ENCODE measurements around the gene PTPRD.
"Not testable (repeated sequence)": the region's sequence is repeated elsewhere in the genome, so short reads cannot be mapped to it uniquely, and the experiment has no call there.

The PTPRD gene

GRCh38 chr9:10366171-10366779 is 246.5 kb downstream of the PTPRD start:
- no peaks in the 10 kb centered on the region for H3K4me1 ChIP-seq (ENCODE audit: control insufficient read depth, insufficient read depth, low read length)
- no peak overlapping the region for H3K27ac ChIP-seq (ENCODE audit: extremely low read depth, low read depth, low read length)
- TF ChIP-seq KLF16 (tag by site-specific recombination; IDR thresholded peaks at IDR 0.05) (no peak), ZNF654 (tag by site-specific recombination; IDR thresholded peaks at IDR 0.05; ENCODE audit: low read depth) (peak; percentile 49), ZNF449 (tag by site-specific recombination; IDR thresholded peaks at IDR 0.05) (no peak), BCL6B (tag by site-specific recombination; IDR thresholded peaks at IDR 0.05) (no peak), ZNF629 (tag by site-specific recombination; IDR thresholded peaks at IDR 0.05) (no peak)
- H3K4me3 ChIP-seq (ENCODE audit: low read depth, low read length): no peak overlapping the region
- H3K9me3 ChIP-seq (ENCODE audit: control insufficient read depth, insufficient read depth, low read depth, low read length): no peaks in the 10 kb centered on the region
- ChIA-PET POLR2A (interaction anchor here (0.5 kb wide), 1 partner anchor 397 kb away, joined by 3 read pairs; no protein-coding TSS in a partner anchor), CTCF (interaction anchor here (0.6 to 1.4 kb wide), 4 partner anchors 25 to 950 kb away, joined by 3 to 7 read pairs (median 4); no protein-coding TSS in a partner anchor)
- no peaks in the 10 kb centered on the region for H3K36me3 ChIP-seq (ENCODE audit: control insufficient read depth in 2 of 2, insufficient read depth in 1 of 2, low read length in 2 of 2)

- H3K9me3 ChIP-seq (ENCODE audit: control insufficient read depth, insufficient read depth, low read depth, low read length): no peaks in the 10 kb centered on the region
- TF ChIP-seq ZNF416 (tag by site-specific recombination; IDR thresholded peaks at IDR 0.05) (no peak), ZNF2 (tag by site-specific recombination; IDR thresholded peaks at IDR 0.05) (no peak), ZNF747 (tag by site-specific recombination; IDR thresholded peaks at IDR 0.05) (no peak), ZNF239 (tag by site-specific recombination; IDR thresholded peaks at IDR 0.05) (no peak), ZNF362 (tag by site-specific recombination; IDR thresholded peaks at IDR 0.05) (no peak), ZBTB8A (tag by site-specific recombination; IDR thresholded peaks at IDR 0.05) (no peak), ZNF792 (tag by site-specific recombination; IDR thresholded peaks at IDR 0.05) (no peak), ZXDB (tag by site-specific recombination; IDR thresholded peaks at IDR 0.05) (no peak), BCL6B (tag by site-specific recombination; IDR thresholded peaks at IDR 0.05) (no peak)
- ChIA-PET CTCF (interaction anchor here (0.6 kb wide), 1 partner anchor 14 kb away, joined by 3 read pairs; no protein-coding TSS in a partner anchor), POLR2A (interaction anchor here (0.7 kb wide), 1 partner anchor 780 kb away, joined by 4 read pairs; no protein-coding TSS in a partner anchor)
- no peak overlapping the region for H3K4me3 ChIP-seq (ENCODE audit: low read depth, low read length)
- H3K4me1 ChIP-seq (ENCODE audit: control insufficient read depth, insufficient read depth, low read length): no peaks in the 10 kb centered on the region
- no peak overlapping the region for H3K27ac ChIP-seq (ENCODE audit: extremely low read depth, low read depth, low read length)
- H3K36me3 ChIP-seq (ENCODE audit: control insufficient read depth in 2 of 2, insufficient read depth in 1 of 2, low read length in 2 of 2): no peaks in the 10 kb centered on the region
Measured at GRCh38 chr9:10354591-10354990, 258.2 kb downstream of the PTPRD start.

- CTCF ChIA-PET; H3K4me3 ChIP-seq (ENCODE audit: low read depth, low read length); H3K9me3 ChIP-seq (ENCODE audit: control insufficient read depth, insufficient read depth, low read depth, low read length); H3K36me3 ChIP-seq (ENCODE audit: control insufficient read depth in 2 of 2, insufficient read depth in 1 of 2, low read length in 2 of 2); POLR2A ChIA-PET; H3K27ac ChIP-seq (ENCODE audit: extremely low read depth, low read depth, low read length); H3K4me1 ChIP-seq (ENCODE audit: control insufficient read depth, insufficient read depth, low read length): not testable (repeated sequence)
Measured at GRCh38 chr9:10345621-10346020, 267.2 kb downstream of the PTPRD start.
